HG02571 (cell line): Measurements from ENCODE around the gene CENPH.
"Not testable (repeated sequence)": the region's sequence is repeated elsewhere in the genome, so short reads cannot be mapped to it uniquely, and the experiment has no call there.

ENCODE experiments used
- ATAC-seq: cut with Tn5 transposase; IDR thresholded peaks from one replicate; pipeline ENCODE4 v1.9.1; 2021; ENCODE audit warnings: mild to moderate bottlenecking, moderate library complexity; ENCODE audit not compliant: unreplicated experiment

Gene CENPH

GRCh38 chr5:69189162-69190086 is at the start of gene CENPH:
Gene CENPH (plus strand): TSS chr5:69189583. CDS start chr5:69189635, 52 bp downstream.
- ATAC-seq = peak; percentile 97

- ATAC-seq = not testable (repeated sequence)
Measured at GRCh38 chr5:69140239-69140638, 49.1 kb upstream of the CENPH start.

- ATAC-seq = no peak
Measured at GRCh38 chr5:69140827-69141226, 48.6 kb upstream of the CENPH start.

- ATAC-seq = not testable (repeated sequence)
Measured at GRCh38 chr5:69148576-69148975, 40.8 kb upstream of the CENPH start.

GRCh38 chr5:69148981-69149675 is 40.3 kb upstream of the CENPH start:
- ATAC-seq = no peak

GRCh38 chr5:69149676-69150010 is 39.7 kb upstream of the CENPH start:
- ATAC-seq = no peak

- no peak for ATAC-seq
Measured at GRCh38 chr5:69152731-69153130, 36.7 kb upstream of the CENPH start.

- no peak for ATAC-seq
Measured at GRCh38 chr5:69156456-69156855, 32.9 kb upstream of the CENPH start.

GRCh38 chr5:69158039-69158438 is 31.3 kb upstream of the CENPH start:
- ATAC-seq = no peak

GRCh38 chr5:69160651-69161050 is 28.7 kb upstream of the CENPH start:
- ATAC-seq = no peak

- ATAC-seq = peak; percentile 99
Measured at GRCh38 chr5:69166686-69167492, 22.5 kb upstream of the CENPH start, which contains the start of gene CCNB1. Gene CCNB1 (plus strand): TSS chr5:69167150. CDS start chr5:69167263, 113 bp downstream.

- no peak for ATAC-seq
Measured at GRCh38 chr5:69167493-69167855, 21.9 kb upstream of the CENPH start.

- no peak for ATAC-seq
Measured at GRCh38 chr5:69167929-69168328, 21.5 kb upstream of the CENPH start.

- no peak for ATAC-seq
Measured at GRCh38 chr5:69170495-69170894, 18.9 kb upstream of the CENPH start.

GRCh38 chr5:69170969-69171368 is 18.4 kb upstream of the CENPH start:
- no peak for ATAC-seq

- ATAC-seq = not testable (repeated sequence)
Measured at GRCh38 chr5:69181659-69182293, 7.6 kb upstream of the CENPH start.

GRCh38 chr5:69184621-69185020 is 4.8 kb upstream of the CENPH start:
- ATAC-seq = no peak

- no peak for ATAC-seq
Measured at GRCh38 chr5:69187342-69187741, 2.0 kb upstream of the CENPH start.

GRCh38 chr5:69188811-69189161 is 597 bp upstream of the CENPH start:
- ATAC-seq = no peak

GRCh38 chr5:69202497-69202896 is 13.1 kb downstream of the CENPH start:
- no peak for ATAC-seq
